ENCODE measurements around the gene MDK. TPM values are rescaled to one million over a fixed set of nuclear protein-coding genes. Genes with fewer than 3 reads are reported as not detected.

The MDK gene, protein sequence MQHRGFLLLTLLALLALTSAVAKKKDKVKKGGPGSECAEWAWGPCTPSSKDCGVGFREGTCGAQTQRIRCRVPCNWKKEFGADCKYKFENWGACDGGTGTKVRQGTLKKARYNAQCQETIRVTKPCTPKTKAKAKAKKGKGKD
- total RNA-seq (2021) = 399 and 464 TPM in 2 replicates
- Bru-seq, nascent RNA = percentile 85 among the genes with signal in this experiment
- percentile 91 among the genes with signal in this experiment for BruChase-seq, experiment 1, labeled RNA remaining after a 2-hour chase
- percentile 91 among the genes with signal in this experiment for BruChase-seq, experiment 2, labeled RNA remaining after a 6-hour chase
- long read RNA-seq, transcript MDK-202 (5 exons, 951 nt) = minor isoform, 13 of 667 reads
- long read RNA-seq, transcript MDK-206 (4 exons, 1,026 nt) = minor isoform, 47 of 667 reads
- long read RNA-seq, transcript MDK-205 (5 exons, 1,166 nt) = minor isoform, 90 of 667 reads
- long read RNA-seq, transcript MDK-203 (5 exons, 828 nt) = major isoform, 470 of 667 reads
- long read RNA-seq, partial matches to known transcripts = 16 of 667 reads
- long read RNA-seq, other reads (novel, unspliced or antisense) = 22 of 667 reads

DNA sequence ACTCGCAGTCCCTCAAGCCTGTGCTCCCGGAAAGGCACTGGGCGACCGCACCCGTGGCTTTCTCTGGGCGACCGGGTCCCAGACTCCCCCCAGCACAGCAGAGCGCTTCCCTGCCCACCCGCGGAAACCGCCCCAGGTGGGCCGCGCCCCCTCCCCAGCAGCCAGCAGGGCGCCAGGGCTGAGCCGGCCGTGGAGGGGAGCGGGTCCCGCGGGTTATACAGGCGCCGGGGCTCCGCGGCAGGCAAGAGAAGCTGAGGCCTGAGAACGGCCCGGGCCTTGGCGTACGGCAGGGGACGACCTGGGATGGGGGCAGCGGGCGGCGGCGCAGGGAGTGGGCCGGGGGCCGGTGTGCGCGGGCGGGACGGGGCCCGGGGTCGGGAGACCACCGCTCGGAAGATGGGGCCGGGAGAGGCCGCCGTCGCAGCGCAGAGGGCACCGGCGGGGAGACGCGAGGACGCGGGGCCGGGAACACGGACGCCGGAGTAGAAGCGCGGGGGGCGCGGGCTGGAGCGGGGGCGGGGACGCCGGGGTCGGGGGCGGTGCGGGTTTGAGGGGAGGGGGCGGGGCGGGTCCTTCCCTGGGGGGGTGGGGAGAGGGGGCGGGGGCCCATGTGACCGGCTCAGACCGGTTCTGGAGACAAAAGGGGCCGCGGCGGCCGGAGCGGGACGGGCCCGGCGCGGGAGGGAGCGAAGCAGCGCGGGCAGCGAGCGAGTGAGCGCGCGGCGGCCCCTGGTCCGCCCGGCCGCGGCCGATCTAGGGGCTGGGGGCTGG is at the start of gene MDK:
Gene MDK, plus strand, starts transcription at position 622 of the 771 bp plus-strand sequence. CDS start 389 bp downstream, outside the sequence.
- Histone ChIP-seq H3K79me2 (ENCODE audit: low read depth) (no peaks in the 10 kb centered on the region), H4K20me1 (ENCODE audit: insufficient read depth) (no peaks in the 10 kb centered on the region), H3F3A (ENCODE audit: insufficient read depth, low read depth) (peaks cover 47% of the 10 kb centered on the region), H3K9me2 (ENCODE audit: insufficient read depth) (no peaks in the 10 kb centered on the region), H3K36me3 (ENCODE audit: low read depth) (no peaks in the 10 kb centered on the region), H2AFZ (peak within 1 kb of the TSS; percentile 86), H3K27me3 (ENCODE audit: insufficient read depth, low read depth) (no peaks in the 10 kb centered on the region), H3K4me2 (peak within 1 kb of the TSS; percentile 91), H3K4me3 (peak within 1 kb of the TSS; percentile 73), H3K27ac (peak within 1 kb of the TSS; percentile 5; the same call in 1 of the 2 replicates), H3K4me1 (replicated peaks; ENCODE audit: insufficient read depth) (peaks cover 21% of the 10 kb centered on the region), H3K9me3 (ENCODE audit: insufficient read depth, low read depth) (no peaks in the 10 kb centered on the region)
- intact Hi-C loops (cut with micrococcal nuclease; ENCODE audit: unreplicated experiment) = loop anchor here (5.0 kb wide), 3 partner anchors 139 to 976 kb away; partner anchors contain the start of genes ATG13 and HARBI1
- CTCF ChIA-PET = interaction anchor here (0.6 to 0.8 kb wide), 2 partner anchors 33 to 137 kb away, joined by 6 to 12 read pairs; no protein-coding TSS in a partner anchor
- peak in 1 of 2 experiments; percentile 60 for DNase-seq
- TF ChIP-seq EZH2 (IDR thresholded peaks at IDR 0.05; ENCODE audit: low read depth) = no peak
- TF ChIP-seq, protein P1, sequence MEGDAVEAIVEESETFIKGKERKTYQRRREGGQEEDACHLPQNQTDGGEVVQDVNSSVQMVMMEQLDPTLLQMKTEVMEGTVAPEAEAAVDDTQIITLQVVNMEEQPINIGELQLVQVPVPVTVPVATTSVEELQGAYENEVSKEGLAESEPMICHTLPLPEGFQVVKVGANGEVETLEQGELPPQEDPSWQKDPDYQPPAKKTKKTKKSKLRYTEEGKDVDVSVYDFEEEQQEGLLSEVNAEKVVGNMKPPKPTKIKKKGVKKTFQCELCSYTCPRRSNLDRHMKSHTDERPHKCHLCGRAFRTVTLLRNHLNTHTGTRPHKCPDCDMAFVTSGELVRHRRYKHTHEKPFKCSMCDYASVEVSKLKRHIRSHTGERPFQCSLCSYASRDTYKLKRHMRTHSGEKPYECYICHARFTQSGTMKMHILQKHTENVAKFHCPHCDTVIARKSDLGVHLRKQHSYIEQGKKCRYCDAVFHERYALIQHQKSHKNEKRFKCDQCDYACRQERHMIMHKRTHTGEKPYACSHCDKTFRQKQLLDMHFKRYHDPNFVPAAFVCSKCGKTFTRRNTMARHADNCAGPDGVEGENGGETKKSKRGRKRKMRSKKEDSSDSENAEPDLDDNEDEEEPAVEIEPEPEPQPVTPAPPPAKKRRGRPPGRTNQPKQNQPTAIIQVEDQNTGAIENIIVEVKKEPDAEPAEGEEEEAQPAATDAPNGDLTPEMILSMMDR (conservative IDR thresholded peaks at IDR 0.05) = no peak
- POLR2A ChIA-PET (ENCODE audit: unreplicated experiment) = no interaction called here
- TSS peak; percentile 74 for BruUV-seq (replicated peaks)

DNA sequence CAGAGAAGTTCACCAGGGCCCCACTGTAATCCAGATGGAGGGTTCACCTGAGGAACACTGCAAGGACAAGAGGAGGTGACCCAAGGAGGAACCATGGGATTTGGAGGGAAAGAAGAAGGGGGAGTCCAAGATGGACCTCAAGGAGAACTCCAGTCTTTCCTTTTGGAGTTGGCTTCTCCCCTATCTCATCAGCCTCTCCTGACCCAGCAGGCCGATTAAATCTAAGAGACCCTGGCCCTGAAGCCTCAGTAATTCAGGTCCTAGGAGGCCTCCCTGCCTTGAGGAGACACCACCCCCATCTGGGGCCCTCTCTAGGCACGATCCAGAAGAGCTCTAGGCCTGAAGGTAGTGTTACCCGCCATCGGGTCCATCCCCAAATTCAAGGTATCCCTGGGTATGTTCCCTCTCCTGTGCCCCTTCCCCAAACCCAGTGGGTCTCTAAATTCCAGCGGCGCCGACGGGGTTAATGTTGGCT is 49.3 kb upstream of the MDK start:
- H3K9me2 ChIP-seq (ENCODE audit: insufficient read depth) = no peaks in the 10 kb centered on the region
- no peak overlapping the region for H3K27ac ChIP-seq
- no peaks in the 10 kb centered on the region for H3K36me3 ChIP-seq (ENCODE audit: low read depth)
- H3K4me3 ChIP-seq = no peak overlapping the region
- intact Hi-C loops (cut with micrococcal nuclease; ENCODE audit: unreplicated experiment) = no loop called here
- no peak for TF ChIP-seq EZH2 (IDR thresholded peaks at IDR 0.05; ENCODE audit: low read depth)
- TF ChIP-seq, protein P1 (conservative IDR thresholded peaks at IDR 0.05) = no peak
- peaks cover 36% of the 10 kb centered on the region for H3K4me1 ChIP-seq (replicated peaks; ENCODE audit: insufficient read depth)
- H3K79me2 ChIP-seq (ENCODE audit: low read depth) = no peaks in the 10 kb centered on the region
- ChIA-PET CTCF (interaction anchor here (0.6 to 0.7 kb wide), 2 partner anchors 60 to 1074 kb away, joined by 3 read pairs; no protein-coding TSS in a partner anchor), POLR2A (ENCODE audit: unreplicated experiment) (no interaction called here)
- H4K20me1 ChIP-seq (ENCODE audit: insufficient read depth) = no peaks in the 10 kb centered on the region
- no peaks in the 10 kb centered on the region for H3K9me3 ChIP-seq (ENCODE audit: insufficient read depth, low read depth)
- H3F3A ChIP-seq (ENCODE audit: insufficient read depth, low read depth) = peaks cover 39% of the 10 kb centered on the region
- no peaks in the 10 kb centered on the region for H3K27me3 ChIP-seq (ENCODE audit: insufficient read depth, low read depth)
- BruUV-seq (replicated peaks) = no TSS peak
- H3K4me2 ChIP-seq = no peak overlapping the region
- DNase-seq = no peak
- H2AFZ ChIP-seq = no peak overlapping the region
